GM12892 (cell line): ENCODE measurements around the gene PSKH1. TPM values are rescaled to one million over a fixed set of nuclear protein-coding genes. Genes with fewer than 3 reads are reported as not detected.

Source experiments
- DNase-seq: peaks from one replicate; pipeline ENCODE4 v3.0.0; 2011; ENCODE audit not compliant: insufficient read length
- FAIRE-seq: peaks from 2 replicates; lab custom pipeline; 2011; peaks lifted over from hg19 to GRCh38; lab: Jason Lieb, UNC
- POLR2A ChIP-seq: IDR thresholded peaks from 2 replicates; pipeline ENCODE4 v1.6.1; 2011; ENCODE audit warnings: low read depth, low read length, control low read depth
- POLR2AphosphoS5 ChIP-seq: IDR thresholded peaks from 2 replicates; pipeline ENCODE4 v1.6.1; 2011; ENCODE audit warnings: low read depth, low read length, control low read depth
- TAF1 ChIP-seq: IDR thresholded peaks from 2 replicates; pipeline ENCODE4 v1.6.1; 2011; ENCODE audit warnings: low read depth, mild to moderate bottlenecking, control low read depth, low read length, borderline replicate concordance
- polyA plus RNA-seq: library from polyadenylated mRNA; unstranded; fragments of >200 nt; gene quantifications from one replicate; pipeline ENCODE4 v1.2.1, GENCODE V29; 2012; ENCODE audit warnings: missing spikeins, inconsistent platforms; ENCODE audit not compliant: missing spikeins

PSKH1 gene
- 6.4 TPM for polyA plus RNA-seq

DNA sequence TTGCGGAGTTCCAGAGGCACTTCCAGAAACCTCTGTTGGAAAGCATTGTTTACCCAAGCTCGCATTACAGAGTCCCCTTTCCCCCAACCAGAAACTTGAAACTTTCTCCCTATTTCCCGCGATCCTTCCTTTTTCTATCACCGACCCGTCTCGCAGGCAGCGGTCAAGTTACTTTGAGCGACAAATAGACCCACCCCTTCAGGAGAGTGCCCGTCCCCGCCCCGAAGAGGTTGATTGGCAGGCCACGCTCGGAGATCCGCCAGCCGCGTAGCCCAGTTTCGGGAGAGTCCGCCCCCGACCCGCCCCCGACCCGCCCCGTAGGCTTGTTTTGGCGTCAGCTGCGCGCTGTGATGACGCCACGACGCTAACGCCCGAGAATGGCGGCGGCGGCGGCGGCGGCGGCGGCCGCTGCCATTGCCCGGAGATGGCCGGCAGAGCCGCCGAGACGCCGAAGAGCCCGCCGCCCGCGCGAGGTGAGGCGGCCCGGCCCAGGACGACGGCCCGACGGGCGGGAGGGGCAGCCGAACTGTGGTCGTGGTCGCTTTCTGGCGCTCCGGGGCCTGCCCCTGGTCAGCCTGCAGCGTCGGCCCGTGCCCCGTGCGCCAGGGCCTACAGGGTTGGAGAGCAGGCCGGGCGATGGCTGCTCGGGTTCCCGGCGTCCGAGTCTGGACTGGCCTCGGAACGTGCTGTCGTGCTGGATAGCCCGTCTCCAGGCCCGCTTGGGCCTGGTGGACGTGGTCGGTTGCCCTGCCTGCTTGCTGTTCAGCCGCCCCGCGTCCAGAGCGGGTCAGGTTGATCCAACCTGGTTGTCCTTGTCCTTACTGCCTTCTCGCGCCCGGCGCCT, at the start of gene PSKH1:
Gene PSKH1 (plus strand): TSS at position 356 of the 844 bp plus-strand sequence. CDS start 15,496 bp downstream, outside the sequence.
- FAIRE-seq = peak; percentile 78
- TF ChIP-seq TAF1 (no peak; the same call in 1 of the 2 replicates), POLR2A (peak; percentile 76; the same call in 1 of the 2 replicates), POLR2AphosphoS5 (0 out of 2 replicates have a peak, but pooled peaks have one; percentile 27)

GRCh38 chr16:67843343-67843765, 49.7 kb upstream of the PSKH1 start:
- peak; percentile 24 for FAIRE-seq
- DNase-seq = no peak
- TF ChIP-seq POLR2AphosphoS5 (no peak), POLR2A (no peak), TAF1 (no peak)

More for the DNA sequence above, at the start of gene PSKH1:
- DNase-seq = peak; percentile 99

GRCh38 chr16:67844497-67844896, 48.6 kb upstream of the PSKH1 start:
- FAIRE-seq (no peak), DNase-seq (no peak)
- TF ChIP-seq TAF1 (no peak), POLR2AphosphoS5 (no peak), POLR2A (no peak)

GRCh38 chr16:67845291-67846062, 47.6 kb upstream of the PSKH1 start:
- no peak for TF ChIP-seq POLR2A
- no peak for TF ChIP-seq TAF1
- no peak for TF ChIP-seq POLR2AphosphoS5
- FAIRE-seq (no peak), DNase-seq (no peak)

DNA sequence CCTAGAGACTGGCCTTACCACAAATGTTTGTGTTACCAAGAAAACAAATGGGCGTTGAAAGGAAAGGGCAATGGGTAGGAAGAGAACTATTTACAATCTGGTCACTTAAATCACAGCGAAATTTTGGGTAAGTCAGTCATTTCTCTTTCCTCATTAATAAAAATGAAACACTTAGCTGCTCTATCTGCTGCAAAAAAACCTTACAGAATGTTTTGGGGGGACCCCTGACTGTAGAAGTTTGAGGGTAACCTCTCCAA, 47.1 kb upstream of the PSKH1 start:
- TF ChIP-seq POLR2A (no peak), TAF1 (no peak), POLR2AphosphoS5 (no peak)
- DNase-seq (no peak), FAIRE-seq (no peak)

- peak; percentile 95 for DNase-seq
- FAIRE-seq = peak; percentile 88
- TF ChIP-seq POLR2AphosphoS5 = peak; percentile 42; the same call in 1 of the 2 replicates
- TF ChIP-seq TAF1 = peak; percentile 49; the same call in 1 of the 2 replicates
- TF ChIP-seq POLR2A = peak; percentile 75; the same call in 1 of the 2 replicates
Observed at GRCh38 chr16:67846320-67847063, 46.6 kb upstream of the PSKH1 start, which contains the start of gene NUTF2. TSS of gene NUTF2 (plus strand) at chr16:67846933. CDS start at chr16:67865131, 18,198 bp downstream.

GRCh38 chr16:67847064-67847861, 45.8 kb upstream of the PSKH1 start, which contains the start of gene CENPT:
TSS of gene CENPT (minus strand) at chr16:67847693. CDS start at chr16:67833859, 13,834 bp downstream.
- FAIRE-seq (no peak), DNase-seq (no peak)
- TF ChIP-seq POLR2AphosphoS5 (no peak), POLR2A (peak; percentile 9; the same call in 1 of the 2 replicates)

GRCh38 chr16:67848118-67848517, 44.9 kb upstream of the PSKH1 start:
- no peak for TF ChIP-seq POLR2AphosphoS5
- DNase-seq = no peak
- FAIRE-seq = no peak

DNA sequence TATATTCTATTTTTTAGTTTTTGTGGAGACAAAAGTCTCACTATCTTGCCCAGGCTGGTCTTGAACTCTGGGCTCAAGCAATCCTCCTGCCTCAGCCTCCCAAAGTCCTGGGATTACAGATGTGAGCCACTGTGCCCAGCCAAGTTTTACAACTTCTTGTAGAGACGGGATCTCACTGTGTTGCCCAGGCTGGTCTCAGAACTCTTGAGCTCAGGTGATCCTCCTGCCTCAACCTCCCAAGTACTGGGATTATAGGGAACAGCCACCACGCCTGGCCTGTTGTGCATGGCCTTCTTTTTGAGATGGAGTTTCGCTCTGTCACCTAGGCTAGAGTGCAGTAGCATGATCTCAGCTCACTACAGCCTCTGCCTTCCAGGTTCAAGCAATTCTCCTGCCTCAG, 39.4 kb upstream of the PSKH1 start:
- no peak for DNase-seq
- FAIRE-seq = no peak
- TF ChIP-seq POLR2A (no peak), POLR2AphosphoS5 (no peak), TAF1 (no peak)

- TF ChIP-seq TAF1 = no peak
- DNase-seq (no peak), FAIRE-seq (no peak)
Observed at GRCh38 chr16:67855789-67856188, 37.3 kb upstream of the PSKH1 start.
